Stimulated activated memory B cell treated with anti-CD40 and anti-IgM and Interleukin-4, amounts not matched to agents 10 μg/mL and 1 μg/mL and 100 μg/mL, for 72 hours (primary cell): Measurements from ENCODE around the gene TMEM121B.

ENCODE experiments used
- ATAC-seq: fragments of 150-1000 bp; cut with Tn5 transposase; 2 replicates; pipeline ENCODE4 v1.10.0; 2021
- H3K27ac Mint-ChIP-seq: one replicate; pipeline ENCODE4 v1.8.0; 2022; ENCODE audit warnings: mild to moderate bottlenecking, mixed read lengths
- H3K27me3 Mint-ChIP-seq: one replicate; pipeline ENCODE4 v1.8.0; 2022; ENCODE audit warnings: mixed read lengths
- H3K36me3 Mint-ChIP-seq: one replicate; pipeline ENCODE4 v1.8.0; 2022; ENCODE audit warnings: mixed read lengths
- H3K4me1 Mint-ChIP-seq: one replicate; pipeline ENCODE4 v1.8.0; 2022; ENCODE audit warnings: mixed read lengths
- H3K4me3 Mint-ChIP-seq: one replicate; pipeline ENCODE4 v1.8.0; 2022; ENCODE audit warnings: mild to moderate bottlenecking, moderate library complexity, mixed read lengths
- H3K9me3 Mint-ChIP-seq: one replicate; pipeline ENCODE4 v1.8.0; 2022; ENCODE audit warnings: mixed read lengths

TMEM121B gene

GRCh38 chr22:17072877-17073276, 48.3 kb downstream of the TMEM121B start:
- H3K27ac Mint-ChIP-seq, result no peak overlapping the region
- H3K9me3 Mint-ChIP-seq, result peaks cover 9% of the 10 kb centered on the region
- no peak for ATAC-seq
- H3K36me3 Mint-ChIP-seq, result peaks cover 28% of the 10 kb centered on the region
- H3K4me1 Mint-ChIP-seq, result peaks cover 9% of the 10 kb centered on the region
- H3K4me3 Mint-ChIP-seq, result no peak overlapping the region
- H3K27me3 Mint-ChIP-seq, result no peaks in the 10 kb centered on the region
